Hematopoietic multipotent progenitor cell treated with erythropoietin and hydrocortisone succinate and interleukin-3 and kit ligand, for 4 days (in vitro differentiated cells): ENCODE results near the gene PSMD9.
"Not testable (repeated sequence)": the region's sequence is repeated elsewhere in the genome, so short reads cannot be mapped to it uniquely, and the experiment has no call there.

ENCODE experiments used
- DNase-seq: peaks from one replicate; pipeline ENCODE4 v3.0.0-alpha.2; 2015

Gene PSMD9

DNA sequence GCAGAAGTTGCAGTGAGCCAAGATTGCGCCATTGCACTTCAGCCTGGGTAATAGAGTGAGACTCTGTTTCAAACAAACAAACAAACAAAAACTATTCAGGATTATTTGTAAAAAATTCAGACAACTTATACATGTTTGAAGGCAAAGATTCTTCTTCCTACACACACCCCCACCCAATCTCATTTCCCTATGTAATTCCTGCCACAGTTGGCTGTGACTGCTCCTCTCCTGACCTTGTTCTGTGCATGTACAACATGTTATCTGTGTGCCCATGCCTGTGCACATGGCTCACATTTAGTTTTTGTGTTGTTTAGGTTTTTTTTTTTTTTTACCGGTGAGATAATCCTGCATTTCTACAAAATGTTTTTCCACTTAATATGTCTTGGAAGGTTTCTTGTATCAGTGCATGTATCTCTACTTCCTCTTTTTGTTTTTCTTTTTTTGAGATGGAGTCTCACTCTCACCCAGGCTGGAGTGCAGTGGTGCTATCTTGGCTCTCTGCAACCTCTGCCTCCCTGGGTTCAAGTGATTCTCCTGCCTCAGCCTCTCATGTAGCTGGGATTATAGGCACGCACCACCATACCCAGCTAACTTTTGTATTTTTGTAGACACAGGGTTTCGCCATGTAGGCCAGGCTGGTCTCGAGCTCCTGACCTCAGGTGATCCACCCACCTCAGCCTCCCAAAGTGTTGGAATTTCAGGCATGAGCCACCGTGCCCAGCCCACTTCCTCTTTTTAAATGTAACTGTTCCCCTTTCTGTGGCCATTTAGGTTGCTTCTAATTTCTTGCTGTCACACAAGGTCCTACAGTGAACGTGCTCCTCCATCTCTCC lies 38.5 kb downstream of the PSMD9 start:
- peak; percentile 71 for DNase-seq

DNA sequence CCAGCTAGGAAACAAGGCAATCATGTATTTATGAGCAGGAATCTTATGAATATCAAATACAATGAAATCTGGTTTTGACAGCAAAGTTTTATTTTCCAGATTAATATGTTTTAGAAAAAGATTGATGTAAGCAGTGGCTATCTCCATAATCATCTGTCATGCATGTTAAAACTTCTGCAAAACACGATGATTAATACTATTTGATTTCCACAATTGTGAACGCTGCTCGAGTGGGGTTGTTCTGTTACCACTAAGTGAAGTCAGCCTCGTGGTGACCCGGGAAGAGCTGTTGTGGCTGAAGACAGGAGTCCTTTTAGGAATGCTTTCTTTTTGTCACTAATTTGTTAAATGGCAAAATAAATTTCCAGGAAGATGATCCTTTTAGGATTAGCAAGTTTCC lies 39.2 kb downstream of the PSMD9 start:
- no peak for DNase-seq

DNA sequence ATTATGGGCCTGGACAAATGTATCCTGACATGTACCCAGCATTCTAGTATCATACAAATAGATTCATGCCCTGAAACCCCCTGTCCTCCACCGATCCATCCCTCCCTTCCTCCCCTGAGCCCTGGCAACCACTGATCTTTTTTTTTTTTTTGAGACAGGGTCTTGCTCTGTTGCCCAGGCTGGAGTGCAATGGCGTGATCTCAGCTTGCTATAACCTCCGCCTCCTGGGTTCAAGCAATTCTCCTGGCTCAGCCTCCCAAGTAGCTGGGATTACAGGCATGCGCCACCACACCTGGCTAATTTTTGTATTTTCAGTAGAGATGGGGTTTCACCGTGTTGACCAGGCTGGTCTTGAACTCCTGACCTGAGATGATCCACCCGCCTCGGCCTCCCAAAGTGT lies 41.0 kb downstream of the PSMD9 start:
- DNase-seq: not testable (repeated sequence)

DNA sequence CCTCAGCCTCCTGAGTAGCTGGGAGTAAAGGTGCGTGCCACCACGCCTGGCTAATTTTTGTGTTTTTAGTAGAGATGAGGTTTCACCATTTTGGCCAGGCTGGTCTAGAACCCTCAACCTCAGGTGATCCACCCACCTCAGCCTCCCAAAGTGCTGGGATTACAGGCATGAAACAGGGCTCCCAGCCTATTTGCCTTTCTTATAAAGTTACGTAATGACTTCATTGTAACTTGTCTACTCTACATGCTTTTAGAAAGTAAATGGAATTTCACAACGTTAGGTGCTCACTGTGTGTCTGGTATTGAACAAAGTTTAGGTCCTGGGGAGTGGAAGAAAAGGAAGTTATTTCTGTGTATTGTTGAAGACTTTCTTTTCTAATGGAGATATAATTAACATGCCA lies 42.3 kb downstream of the PSMD9 start:
- no peak for DNase-seq

DNA sequence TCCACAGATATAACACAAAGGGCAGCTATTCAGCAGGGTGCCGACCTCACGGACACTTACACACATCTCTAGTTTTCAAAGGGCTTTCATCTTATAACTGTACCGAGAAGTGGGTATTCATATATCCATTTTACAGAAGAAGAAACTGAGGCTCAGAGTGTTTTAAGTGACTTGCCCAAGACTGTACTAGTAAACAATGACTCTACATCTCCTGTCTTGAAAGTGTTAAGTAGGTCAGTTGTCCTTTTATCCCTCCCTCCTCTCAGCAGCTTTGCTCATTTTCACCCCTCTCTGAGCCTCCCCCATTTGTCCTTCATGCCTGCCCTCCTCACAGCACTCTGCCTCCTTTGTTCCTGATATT lies 43.6 kb downstream of the PSMD9 start:
- DNase-seq: no peak

GRCh38 chr12:121932914-121933521 lies 44.4 kb downstream of the PSMD9 start:
- no peak for DNase-seq

DNA sequence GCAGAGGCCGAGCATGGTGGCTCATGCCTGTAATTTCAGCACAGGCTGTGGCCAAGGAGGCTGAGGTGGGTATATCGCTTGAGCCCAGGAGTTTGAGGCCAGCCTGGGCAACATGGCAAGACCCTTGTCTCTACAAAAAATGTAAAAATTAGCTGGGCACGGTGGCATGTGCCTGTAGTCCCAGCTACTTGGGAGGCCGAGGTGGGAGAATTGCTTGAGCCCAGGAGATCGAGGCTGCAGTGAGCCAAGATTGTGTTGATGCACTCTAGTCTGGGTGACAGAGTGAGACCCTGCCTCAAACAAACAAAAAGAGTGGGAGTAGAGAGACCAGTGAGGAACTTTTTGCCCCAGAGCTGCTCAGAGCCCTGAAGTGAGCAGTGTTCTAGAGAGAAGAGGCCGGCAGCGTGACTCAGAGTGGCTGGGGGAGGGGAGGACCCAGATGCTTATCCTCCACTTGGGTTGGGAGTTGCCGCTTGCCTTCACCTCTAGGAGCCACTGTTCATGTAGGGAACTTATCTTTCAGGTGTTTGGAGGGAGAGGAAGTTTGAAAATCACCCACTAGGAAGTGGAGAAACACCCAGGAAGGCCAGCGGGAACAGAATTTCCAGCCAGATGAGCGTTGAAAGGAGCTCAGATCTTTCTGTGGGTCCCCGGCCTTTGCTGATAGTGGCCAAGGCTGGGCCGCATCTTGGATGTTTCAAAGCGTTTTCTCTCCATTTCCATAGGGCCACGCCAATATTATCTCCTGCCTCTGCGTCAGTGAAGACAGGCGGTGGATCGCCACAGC lies 45.1 kb downstream of the PSMD9 start:
- DNase-seq: peak; percentile 74

DNA sequence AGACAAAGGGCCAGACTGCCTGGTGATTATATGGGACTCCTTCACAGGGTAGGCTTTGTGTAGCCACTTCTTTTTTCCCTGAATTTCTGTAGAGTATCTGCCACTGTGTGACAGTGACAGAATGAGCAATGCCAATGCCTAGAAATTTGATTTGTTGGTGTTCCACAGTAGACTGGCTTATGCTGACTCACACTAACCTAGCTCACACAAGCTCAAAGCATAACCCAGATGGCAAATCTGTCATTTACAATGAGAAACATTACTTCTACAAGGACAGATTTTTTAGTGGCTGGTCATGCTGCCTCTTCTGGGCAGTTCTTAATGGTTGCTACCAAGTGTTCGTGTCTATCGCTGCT lies 45.7 kb downstream of the PSMD9 start:
- DNase-seq: no peak

DNA sequence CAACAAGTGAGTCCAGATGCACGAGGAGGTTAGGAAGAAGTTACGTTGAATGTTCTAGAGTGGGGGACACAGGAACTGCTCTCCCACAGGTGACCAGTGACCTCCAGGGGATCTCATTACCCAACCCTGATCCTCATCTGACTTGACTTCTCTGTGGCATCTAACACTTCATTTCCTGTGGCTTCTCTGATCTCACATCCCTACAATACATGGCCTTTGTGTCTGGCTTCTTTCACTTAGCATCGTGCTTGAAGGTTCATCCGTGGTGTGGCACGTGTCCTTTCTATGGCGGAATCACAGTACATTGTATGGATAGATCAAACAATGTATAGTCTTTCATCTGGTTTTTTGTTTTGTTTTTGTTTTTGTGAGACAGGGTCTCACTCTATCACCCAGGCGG lies 49.1 kb downstream of the PSMD9 start:
- no peak for DNase-seq

- peak; percentile 67 for DNase-seq
These were observed 50.6 kb downstream of the PSMD9 start for GRCh38 chr12:121939186-121939585.

DNA sequence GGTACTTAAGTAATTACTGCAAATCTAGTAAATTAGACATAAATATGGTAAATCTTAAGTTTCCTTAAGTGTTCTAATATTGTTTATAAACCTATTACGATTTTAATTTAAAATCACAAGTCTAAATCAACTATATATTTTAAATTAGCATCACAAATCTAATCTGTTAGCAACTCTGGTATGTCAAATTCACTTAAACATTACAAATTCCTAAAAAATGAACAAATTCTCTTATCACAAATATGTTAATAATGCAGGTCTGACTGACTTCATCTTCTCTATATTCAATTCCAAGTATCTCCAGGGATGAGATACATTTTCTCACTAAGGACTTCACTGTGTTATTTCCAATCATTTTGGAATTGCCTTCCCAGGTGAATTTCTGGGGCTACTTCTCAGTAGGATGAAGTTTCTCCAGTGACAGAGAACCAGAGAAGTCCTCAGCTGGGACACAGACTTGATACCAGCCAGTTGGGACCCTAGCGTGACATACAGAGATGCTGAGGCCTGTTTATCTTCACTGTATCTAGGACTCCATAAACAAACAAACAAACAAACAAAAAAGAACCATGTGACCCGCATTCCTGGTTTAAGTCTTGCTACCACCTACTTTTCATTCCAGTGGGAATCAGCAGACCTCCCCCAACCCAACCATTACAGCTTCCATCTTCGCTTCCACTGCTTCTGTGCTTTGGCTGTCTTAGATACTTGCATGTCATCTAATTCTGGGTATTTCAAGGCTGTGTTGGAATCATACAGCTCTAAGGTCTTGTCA lies 51.6 kb downstream of the PSMD9 start:
- DNase-seq: no peak

DNA sequence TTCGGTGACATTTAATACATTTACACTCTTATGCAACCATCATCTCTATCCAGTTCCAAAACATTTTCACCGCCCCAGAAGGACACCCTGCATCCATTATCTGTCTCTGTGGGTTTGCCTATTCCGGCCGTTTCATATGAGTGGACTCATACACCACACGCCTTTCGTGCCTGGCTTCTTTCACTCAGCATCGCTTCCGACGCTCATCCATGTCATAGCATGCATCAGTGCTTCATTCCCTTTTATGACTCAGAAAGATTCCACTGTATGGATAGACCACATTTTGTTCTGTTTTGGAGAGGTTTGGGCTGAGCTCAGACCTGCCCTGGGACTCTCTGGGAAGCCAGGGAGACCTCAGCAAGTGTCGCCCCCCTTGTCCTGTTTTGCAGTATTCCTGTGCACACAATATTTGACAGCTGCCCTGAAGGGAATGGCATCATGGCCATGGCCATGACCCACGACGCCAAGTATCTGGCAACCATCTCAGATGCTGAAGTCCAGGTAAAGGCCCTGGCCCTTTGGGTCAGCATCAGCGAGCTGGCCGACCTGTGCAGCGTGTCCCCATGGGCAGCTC lies 53.6 kb downstream of the PSMD9 start:
- no peak for DNase-seq

DNA sequence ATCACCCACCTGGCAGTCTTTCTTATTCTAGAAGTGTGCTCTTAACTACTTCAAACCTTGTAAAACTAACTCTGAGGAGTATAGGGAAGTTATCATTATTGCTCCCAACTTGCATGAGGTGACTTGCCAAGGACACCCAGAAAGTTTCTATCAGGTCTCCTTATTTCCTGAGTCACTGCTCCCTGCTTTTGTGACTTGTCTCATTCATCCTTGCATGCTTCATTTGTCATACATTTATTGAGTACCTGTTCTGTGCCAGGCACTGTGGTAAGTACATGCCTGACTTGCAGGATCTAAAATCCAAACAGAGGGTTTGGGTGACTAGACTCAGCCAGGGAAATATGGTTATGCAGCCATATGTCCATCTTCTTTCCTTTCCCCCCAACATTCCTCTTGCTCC lies 55.3 kb downstream of the PSMD9 start:
- DNase-seq: no peak

GRCh38 chr12:121946313-121947025 lies 57.9 kb downstream of the PSMD9 start:
- DNase-seq: no peak

GRCh38 chr12:121947981-121948380 lies 59.4 kb downstream of the PSMD9 start:
- no peak for DNase-seq

GRCh38 chr12:121949648-121950397 lies 61.2 kb downstream of the PSMD9 start:
- no peak for DNase-seq

- no peak for DNase-seq
These were observed 64.6 kb downstream of the PSMD9 start for GRCh38 chr12:121953117-121953692.

DNA sequence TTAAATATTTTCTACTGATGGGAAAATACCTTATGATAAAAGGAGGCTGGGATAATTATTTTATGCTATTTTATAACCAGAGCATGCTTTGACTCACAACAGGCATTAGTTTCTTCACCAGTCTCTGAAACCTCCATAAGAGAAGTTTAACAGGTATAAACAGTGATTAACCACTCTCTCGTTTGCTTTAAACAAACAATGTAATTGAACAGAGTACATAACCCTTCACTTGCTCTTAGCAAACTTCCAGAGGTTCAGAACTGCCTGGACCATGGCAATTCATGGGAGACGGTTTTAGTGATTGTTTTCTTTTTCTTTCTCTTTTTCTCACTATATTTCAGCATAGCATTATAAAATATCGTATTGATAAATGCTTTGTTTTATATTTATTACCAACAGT lies 65.1 kb downstream of the PSMD9 start:
- DNase-seq: no peak

DNA sequence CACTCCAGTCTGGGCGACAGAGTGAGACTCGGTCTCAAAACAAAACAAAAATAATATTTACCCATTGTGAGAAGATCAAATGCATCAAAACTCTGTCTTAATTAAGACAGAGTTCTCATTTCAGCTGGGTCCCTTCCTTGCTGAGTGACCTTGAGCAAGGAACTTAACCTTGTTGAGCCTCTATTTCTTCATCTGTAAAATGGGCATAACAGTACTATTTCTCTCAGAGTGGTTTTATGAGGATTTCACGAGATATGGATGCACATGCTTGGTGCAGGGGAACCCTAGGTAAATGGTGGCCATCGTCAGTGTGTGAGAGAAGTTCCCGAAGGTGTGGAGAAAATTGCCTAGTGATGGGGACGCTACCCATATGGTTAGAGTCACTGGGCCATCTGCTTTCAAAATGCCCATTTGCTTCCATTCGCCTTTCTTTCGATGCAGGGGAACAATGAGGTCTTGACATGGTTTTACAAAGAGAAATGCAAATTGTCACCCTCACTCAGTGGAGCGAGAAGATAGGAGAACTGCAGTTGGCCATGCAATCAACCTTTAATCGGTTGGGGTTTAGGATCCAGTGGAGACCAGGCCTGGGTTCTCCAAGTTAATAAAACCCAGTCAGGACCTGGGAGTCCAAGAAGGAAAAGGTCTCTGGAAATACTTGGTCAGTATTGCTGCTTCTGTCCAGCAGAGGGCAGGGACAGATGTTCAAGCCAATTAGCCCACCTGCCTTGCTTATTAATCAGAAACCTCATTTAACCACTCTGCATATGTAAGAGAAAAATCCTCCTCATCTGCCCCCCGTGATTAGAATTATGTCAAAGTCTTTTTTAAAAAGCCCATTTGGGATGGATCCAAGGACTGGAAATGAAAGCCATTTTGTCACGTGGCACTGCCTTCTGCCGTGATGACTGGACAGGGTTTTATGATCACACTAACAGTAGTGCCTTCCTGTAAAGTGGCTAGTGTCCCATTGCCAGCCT lies 67.0 kb downstream of the PSMD9 start:
- DNase-seq: peak; percentile 60
